Measurements from ENCODE around the gene RNF150.

DNA sequence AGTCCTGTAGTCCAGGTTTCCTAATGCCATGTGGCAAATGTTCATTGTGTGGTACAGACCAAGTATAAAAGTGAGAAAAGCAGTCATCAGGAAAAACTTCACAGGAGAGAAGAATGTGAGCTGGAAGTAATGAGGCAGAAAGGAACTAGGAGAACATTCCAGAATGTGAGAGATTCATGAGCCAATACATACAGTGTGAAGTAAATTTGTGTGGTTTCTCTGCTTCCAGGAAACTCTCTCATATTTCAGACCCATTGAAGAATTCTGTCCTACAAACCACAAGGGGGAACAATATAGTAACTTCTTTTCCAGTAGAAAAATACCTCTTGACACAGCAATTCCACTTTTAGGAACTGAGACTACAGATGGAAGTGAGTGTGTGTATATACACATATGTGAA, 136.5 kb downstream of the RNF150 start:
- no peak for TF ChIP-seq CTCF (IDR thresholded peaks at IDR 0.05; ENCODE audit: low read depth, low read length)
- no peak for TF ChIP-seq EZH2phosphoT487 (IDR thresholded peaks at IDR 0.05; ENCODE audit: low read depth)

All from OCI-LY3 (cell line).